Urinary bladder (tissue), 4 donors: ENCODE results near the gene LYZL4. TPM values are rescaled to one million over a fixed set of nuclear protein-coding genes. Genes with fewer than 3 reads are reported as not detected.
A peak's percentile ranks its signal among the peaks of the same experiment; 100 is the strongest.

ENCODE experiments used
- DNase-seq: peaks from one replicate; pipeline ENCODE4 v3.0.0-alpha.2; 2015; ENCODE audit errors: extremely low spot score
- H3K27ac ChIP-seq: one replicate; pipeline ENCODE4 v1.5.1; 2013; ENCODE audit warnings: low read depth, mild to moderate bottlenecking, moderate library complexity
- H3K36me3 ChIP-seq: one replicate; pipeline ENCODE4 v1.6.1; 2013; ENCODE audit warnings: mild to moderate bottlenecking, moderate library complexity; ENCODE audit not compliant: insufficient read depth
- H3K4me1 ChIP-seq: one replicate; pipeline ENCODE4 v1.6.1; 2013; ENCODE audit warnings: mild to moderate bottlenecking, moderate library complexity; ENCODE audit not compliant: insufficient read depth
- H3K4me3 ChIP-seq: one replicate; pipeline ENCODE4 v1.5.1; 2013; ENCODE audit warnings: low read depth, low read length
- WGBS: extraction: QIAGEN DNeasy Blood & Tissue Kit; methylation state at CpG from one replicate; pipeline ENCODE4 v1.1.7; 2013; 5-methylcytosine and 5-hydroxymethylcytosine counted together
- polyA plus RNA-seq: library from polyadenylated mRNA; stranded (reverse); fragments of 200-250 nt; gene quantifications from one replicate; pipeline ENCODE4 v1.2.3, GENCODE V29; 2013
- total RNA-seq: library from RNA; depleted of rRNA; stranded (reverse); fragments of >200 nt; gene quantifications from one replicate; pipeline ENCODE4 v1.2.3, GENCODE V29; 2014
- donor health status: healthy with polysubstance abuse.
- donor health status: healthy.

The LYZL4 gene
- total and polyA plus RNA-seq, 2 donors: not detected

DNA sequence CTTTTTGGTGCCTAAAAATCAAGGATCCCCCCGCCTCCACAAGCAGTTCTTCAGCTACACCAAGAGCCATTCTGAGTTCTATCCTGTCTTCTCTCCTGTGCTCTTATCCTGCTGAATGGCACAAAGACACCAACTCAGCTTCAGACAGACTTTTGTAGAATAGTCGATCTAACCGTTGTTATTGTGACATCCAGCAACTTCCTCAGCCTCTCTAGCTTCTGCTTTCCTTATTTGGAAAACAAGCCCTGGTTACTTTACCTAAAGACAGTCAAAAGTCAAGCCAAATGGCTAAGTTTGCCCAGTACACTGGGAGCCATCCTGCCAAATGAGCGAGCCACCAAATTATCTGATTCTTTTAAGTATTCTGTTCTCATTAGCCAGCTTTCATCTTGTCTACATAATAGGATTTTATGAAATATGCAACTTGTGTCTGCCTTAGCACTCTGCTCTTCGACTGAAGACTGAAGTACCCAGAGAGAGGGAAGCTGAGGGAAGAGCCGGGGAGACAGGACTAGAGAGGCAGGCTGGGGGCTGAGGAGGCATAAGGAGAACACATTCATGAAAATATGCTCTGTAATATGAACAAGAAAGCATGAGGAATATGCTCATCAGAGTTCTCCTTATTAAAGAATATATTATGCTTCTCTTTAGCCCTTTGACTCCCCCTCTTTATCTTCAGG, 35.1 kb downstream of the LYZL4 start:
- no peaks in the 10 kb centered on the region for H3K4me1 ChIP-seq
- WGBS: 68% methylated on average over 6 of the region's 6 CpGs

DNA sequence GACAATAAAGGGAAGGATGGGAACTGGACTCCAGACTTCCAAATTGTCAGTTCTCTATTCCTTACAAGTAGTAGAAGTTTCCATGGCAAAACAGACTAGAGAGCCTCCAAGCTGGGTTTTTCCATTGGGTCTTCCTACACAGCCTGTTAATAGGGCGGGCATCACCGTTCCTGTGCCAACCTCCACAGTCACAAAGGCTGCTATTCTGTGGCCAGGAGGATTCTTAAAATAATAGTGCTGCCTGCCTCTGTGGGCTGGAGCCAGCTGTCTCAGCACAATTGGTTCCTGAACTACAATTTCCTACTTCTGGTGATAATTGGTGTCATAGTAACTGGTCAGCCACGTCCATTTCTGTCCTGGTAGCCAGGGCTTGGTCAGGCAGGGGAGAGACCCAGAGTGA, 38.6 kb downstream of the LYZL4 start:
- Histone ChIP-seq H3K36me3 (no peaks in the 10 kb centered on the region), H3K4me3 (no peak overlapping the region), H3K27ac (no peak overlapping the region), H3K4me1 (no peaks in the 10 kb centered on the region)
- 81% methylated on average over 3 of the region's 3 CpGs for WGBS
- no peak for DNase-seq

More for the DNA sequence above, 35.1 kb downstream of the LYZL4 start:
- no peak overlapping the region for H3K4me3 ChIP-seq
- H3K27ac ChIP-seq: no peak overlapping the region
- DNase-seq: no peak
- H3K36me3 ChIP-seq: no peaks in the 10 kb centered on the region

GRCh38 chr3:42369832-42370231, 40.6 kb downstream of the LYZL4 start:
- Histone ChIP-seq H3K4me3 (no peak overlapping the region), H3K27ac (no peak overlapping the region)
- no peak for DNase-seq

GRCh38 chr3:42369304-42369703, 41.1 kb downstream of the LYZL4 start:
- DNase-seq: peak; percentile 46
- H3K4me3 ChIP-seq: no peak overlapping the region
- H3K36me3 ChIP-seq: no peaks in the 10 kb centered on the region
- H3K27ac ChIP-seq: no peak overlapping the region
- no peaks in the 10 kb centered on the region for H3K4me1 ChIP-seq
- WGBS: 14% methylated on average over 4 of the region's 4 CpGs

More at GRCh38 chr3:42369832-42370231, 40.6 kb downstream of the LYZL4 start:
- Histone ChIP-seq H3K4me1 (no peaks in the 10 kb centered on the region), H3K36me3 (no peaks in the 10 kb centered on the region)
- 62% methylated on average over 4 of the region's 4 CpGs for WGBS

- H3K4me3 ChIP-seq: no peak overlapping the region
- DNase-seq: no peak
- 14% methylated on average over 1 of the region's 1 CpG for WGBS
- H3K27ac ChIP-seq: no peak overlapping the region
- H3K4me1 ChIP-seq: no peaks in the 10 kb centered on the region
- no peaks in the 10 kb centered on the region for H3K36me3 ChIP-seq
These were observed 41.5 kb downstream of the LYZL4 start for GRCh38 chr3:42368861-42369260.

- Histone ChIP-seq H3K4me3 (no peak overlapping the region), H3K4me1 (no peaks in the 10 kb centered on the region), H3K27ac (no peak overlapping the region), H3K36me3 (no peaks in the 10 kb centered on the region)
- WGBS: 46% methylated on average over 4 of the region's 4 CpGs
- DNase-seq: no peak
These were observed 42.5 kb downstream of the LYZL4 start for GRCh38 chr3:42367903-42368302.

DNA sequence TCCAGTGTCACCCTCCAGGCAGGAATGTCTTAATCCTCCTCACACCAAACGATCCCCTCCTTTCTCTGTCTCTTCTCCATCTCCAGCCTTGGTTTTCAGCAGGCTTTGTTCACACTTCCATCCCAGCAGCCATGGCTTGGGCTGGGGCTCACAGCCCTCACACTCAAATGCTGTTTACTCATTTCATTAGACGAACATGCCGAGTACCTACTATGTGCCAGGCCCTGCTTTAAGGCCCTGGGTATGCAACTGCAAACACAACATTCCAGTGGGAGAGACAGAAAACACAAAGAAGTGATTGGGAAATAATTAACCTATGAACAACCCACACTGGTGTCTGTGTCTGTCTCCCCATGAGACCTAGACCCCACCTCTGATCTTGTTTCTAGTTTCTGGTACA, 43.9 kb downstream of the LYZL4 start:
- no peak for DNase-seq

GRCh38 chr3:42357335-42357734, 53.1 kb downstream of the LYZL4 start:
- no peak overlapping the region for H3K4me3 ChIP-seq
- no peak overlapping the region for H3K27ac ChIP-seq
- no peak for DNase-seq
- H3K4me1 ChIP-seq: no peaks in the 10 kb centered on the region
- 90% methylated on average over 1 of the region's 1 CpG for WGBS
- H3K36me3 ChIP-seq: no peaks in the 10 kb centered on the region

More for the DNA sequence above, 43.9 kb downstream of the LYZL4 start:
- Histone ChIP-seq H3K4me1 (no peaks in the 10 kb centered on the region), H3K36me3 (no peaks in the 10 kb centered on the region), H3K4me3 (no peak overlapping the region), H3K27ac (no peak overlapping the region)
- 54% methylated on average over 3 of the region's 3 CpGs for WGBS

DNA sequence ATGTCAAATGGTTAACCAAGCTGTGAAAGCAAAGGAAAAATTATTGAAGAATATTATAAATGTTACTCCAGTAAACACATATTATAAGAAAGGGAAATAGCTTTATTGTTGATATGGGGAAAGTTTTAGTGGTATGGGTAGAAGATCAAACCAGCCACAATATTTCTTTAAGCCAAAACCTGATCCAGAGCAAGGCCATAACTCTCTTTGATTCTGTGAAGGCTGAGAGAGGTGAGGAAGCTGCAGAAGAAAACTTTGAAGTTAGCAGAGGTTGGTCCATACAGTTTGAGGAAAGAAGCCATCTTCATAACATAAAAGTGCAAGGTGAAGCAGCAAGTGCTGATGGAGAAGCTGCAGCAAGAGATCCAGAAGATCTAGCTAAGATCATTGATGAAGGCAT, 54.8 kb downstream of the LYZL4 start:
- DNase-seq: no peak
- Histone ChIP-seq H3K4me1 (no peaks in the 10 kb centered on the region), H3K36me3 (no peaks in the 10 kb centered on the region), H3K27ac (no peak overlapping the region), H3K4me3 (no peak overlapping the region)

DNA sequence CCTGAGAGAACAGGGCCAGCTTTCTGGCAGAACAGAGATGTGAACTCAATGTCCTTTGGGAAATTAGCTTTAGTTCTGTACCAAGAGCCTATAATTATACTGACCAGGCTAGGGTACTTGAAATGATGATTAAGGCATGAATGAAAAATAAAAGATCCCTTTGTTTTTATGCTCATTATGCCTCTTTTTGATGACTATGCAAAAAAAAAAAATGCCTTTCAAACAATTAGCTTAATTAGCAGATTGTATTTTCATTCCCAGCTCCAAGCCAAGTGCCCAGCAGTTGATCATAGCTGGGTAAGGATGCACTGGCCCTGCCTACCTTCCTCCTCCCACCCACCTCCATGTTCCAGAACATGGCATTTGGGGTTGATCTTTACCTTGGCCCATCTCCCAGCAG, 56.8 kb downstream of the LYZL4 start:
- Histone ChIP-seq H3K4me3 (no peak overlapping the region), H3K4me1 (no peaks in the 10 kb centered on the region), H3K36me3 (no peaks in the 10 kb centered on the region), H3K27ac (no peak overlapping the region)
- DNase-seq: no peak

DNA sequence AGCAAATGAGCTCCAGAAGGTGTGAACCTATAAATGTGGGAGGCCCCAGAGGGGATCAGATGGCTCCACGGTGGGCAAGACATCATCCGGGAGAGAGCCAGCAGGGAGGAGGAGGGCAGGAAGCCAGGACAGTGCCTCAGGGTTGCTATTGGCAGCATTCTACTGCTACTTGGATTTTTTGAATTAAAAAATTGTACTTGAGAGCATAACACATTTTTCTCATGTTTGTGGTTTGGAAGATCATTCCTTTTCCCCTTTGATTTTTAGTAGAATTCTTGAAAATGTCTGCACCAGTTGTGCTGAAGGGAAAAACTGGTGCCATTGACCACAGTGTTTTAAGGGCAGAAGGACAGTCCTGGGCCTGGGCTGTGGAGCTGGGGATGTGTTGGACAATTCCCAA, 59.2 kb downstream of the LYZL4 start:
- Histone ChIP-seq H3K4me3 (no peak overlapping the region), H3K36me3 (no peaks in the 10 kb centered on the region), H3K4me1 (no peaks in the 10 kb centered on the region), H3K27ac (no peak overlapping the region)
- WGBS: 35% methylated on average over 2 of the region's 2 CpGs
- DNase-seq: no peak

DNA sequence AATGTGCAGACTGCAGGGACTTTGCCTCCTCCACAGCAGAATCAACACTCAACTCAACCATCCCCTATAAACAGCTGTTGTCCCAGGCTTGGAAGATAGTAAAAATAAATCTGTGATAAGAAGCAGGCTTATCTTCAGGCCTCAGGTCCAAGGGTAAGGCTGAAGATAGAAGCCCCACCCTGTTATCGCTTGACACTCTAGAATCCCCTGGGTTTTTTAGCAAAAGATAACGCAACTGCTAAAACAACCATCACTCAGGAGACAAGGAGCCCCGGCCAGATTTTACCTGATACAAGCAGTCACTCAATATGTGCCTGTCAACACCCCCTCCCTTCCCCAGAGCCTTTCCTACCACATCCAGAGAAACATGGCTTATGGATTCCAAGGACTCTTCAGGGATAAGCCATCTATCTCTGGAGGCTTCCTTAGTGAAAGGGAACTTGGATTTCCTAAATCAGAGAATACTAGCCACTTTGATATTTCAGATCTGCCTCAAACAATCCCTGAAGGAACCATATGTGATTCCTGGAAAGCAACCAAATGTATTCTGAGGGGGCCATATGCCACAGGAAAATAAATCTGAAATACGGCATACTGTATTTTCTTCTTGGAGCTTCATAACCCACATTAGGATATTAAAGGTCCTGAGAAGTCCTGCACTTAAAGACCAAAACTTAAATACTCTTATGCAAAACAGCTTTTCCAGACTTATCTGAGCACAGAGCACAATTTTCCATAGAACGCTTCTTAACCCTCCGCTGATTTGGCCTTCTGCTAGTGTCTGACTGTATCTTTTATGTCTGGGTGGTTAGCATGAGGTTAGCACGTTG, 60.4 kb downstream of the LYZL4 start:
- no peaks in the 10 kb centered on the region for H3K36me3 ChIP-seq
- WGBS: 72% methylated on average over 7 of the region's 7 CpGs

DNA sequence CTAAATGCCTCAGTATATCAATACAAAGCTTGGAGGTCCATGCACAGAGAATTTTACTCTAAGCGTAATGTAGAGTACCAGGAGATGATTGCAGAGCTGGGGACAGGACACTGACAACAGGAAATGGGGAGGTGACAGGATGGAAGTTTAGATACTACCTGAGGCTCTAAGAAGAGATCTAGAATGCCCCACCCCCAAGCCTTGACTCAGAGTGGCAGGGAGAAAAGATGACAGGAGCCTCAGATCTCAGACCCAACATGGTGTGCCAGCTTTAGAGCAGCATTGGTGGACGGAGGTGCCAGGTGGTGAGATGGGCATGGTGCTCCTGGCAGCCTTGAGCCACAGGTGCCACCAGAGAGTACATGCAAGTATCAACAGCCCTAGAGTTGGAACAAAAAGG, 62.5 kb downstream of the LYZL4 start:
- WGBS: 89% methylated on average over 2 of the region's 2 CpGs
- H3K27ac ChIP-seq: no peak overlapping the region
- H3K4me1 ChIP-seq: no peaks in the 10 kb centered on the region
- DNase-seq: no peak
- no peaks in the 10 kb centered on the region for H3K36me3 ChIP-seq
- no peak overlapping the region for H3K4me3 ChIP-seq

More for the DNA sequence above, 60.4 kb downstream of the LYZL4 start:
- Histone ChIP-seq H3K4me1 (no peaks in the 10 kb centered on the region), H3K4me3 (no peak overlapping the region), H3K27ac (no peak overlapping the region)
- DNase-seq: no peak
